Activated CD4-positive, alpha-beta T cell treated with anti-CD3 and anti-CD28 coated beads for 36 hours (primary cell): ENCODE measurements around the gene RTN4. TPM values are rescaled to one million over a fixed set of nuclear protein-coding genes. Genes with fewer than 3 reads are reported as not detected.

Experiments used
- ATAC-seq: fragments of 200-7000 bp; cut with Tn5 transposase; one replicate; pipeline ENCODE4 v1.10.0; 2021; ENCODE audit warnings: mild to moderate bottlenecking, moderate library complexity
- CTCF ChIA-PET: fragments of 350-600 bp; sonication (Branson Sonifier 250); formaldehyde crosslinking; loops from one replicate; lab custom pipeline; 2021; ENCODE audit warnings: antibody characterized with exemption; lab: Charles Lee
- POLR2A ChIA-PET: fragments of 350-600 bp; sonication (Branson Sonifier 250); formaldehyde crosslinking; loops from one replicate; lab custom pipeline; 2021; ENCODE audit warnings: antibody characterized with exemption, inconsistent platforms; lab: Charles Lee
- DNase-seq: peaks from one replicate; pipeline ENCODE4 v3.0.0-alpha.2; 2020
- H3K27ac Mint-ChIP-seq: one replicate; pipeline ENCODE4 v1.8.0; 2021; ENCODE audit warnings: mixed read lengths
- H3K27me3 Mint-ChIP-seq: one replicate; pipeline ENCODE4 v1.8.0; 2021; ENCODE audit warnings: mixed read lengths
- H3K36me3 Mint-ChIP-seq: one replicate; pipeline ENCODE4 v1.8.0; 2021; ENCODE audit warnings: low read depth, mixed read lengths
- H3K4me1 Mint-ChIP-seq: one replicate; pipeline ENCODE4 v1.8.0; 2021; ENCODE audit warnings: mixed read lengths
- H3K4me3 Mint-ChIP-seq: one replicate; pipeline ENCODE4 v1.8.0; 2021; ENCODE audit warnings: mild to moderate bottlenecking, moderate library complexity, mixed read lengths
- H3K9me3 Mint-ChIP-seq: one replicate; pipeline ENCODE4 v1.8.0; 2021; ENCODE audit warnings: low read depth, mixed read lengths
- intact Hi-C, 2 experiments: fragments of 100-400 bp; cut with DNase I in 1 of 2; cut with micrococcal nuclease in 1 of 2; formaldehyde crosslinking; loops; one replicate each; pipeline versions ENCODE4 v1.14.2 to v1.15.1; 2022 to 2024; cut with DNase I, micrococcal nuclease
- total RNA-seq, 2 experiments: library from RNA; stranded (reverse); gene quantifications; one replicate each; pipeline ENCODE4 v1.2.3, GENCODE V29; 2021

Gene RTN4
- total RNA-seq, 2 experiments from 2014 or later, result 70.3 to 84.8 TPM

GRCh38 chr2:55049821-55050099, 491 bp downstream of the RTN4 start:
- intact Hi-C loops, result loop anchor here (1.0 to 10.0 kb wide), 19 partner anchors 53 to 1077 kb away; partner anchors contain the start of genes CFAP36 (in 2 of the 2), CLHC1 (in 2 of the 2), EML6 (in 2 of the 2) and PNPT1 (in 2 of the 2)
- peaks cover 60% of the 10 kb centered on the region for H3K4me1 Mint-ChIP-seq
- no peaks in the 10 kb centered on the region for H3K36me3 Mint-ChIP-seq
- POLR2A ChIA-PET, result interaction anchor here (1.0 to 1.6 kb wide), 5 partner anchors 24 to 490 kb away, joined by 3 to 11 read pairs (median 4); partner anchors contain the start of genes CLHC1, EML6 and RPS27A
- peak overlapping the region; percentile 99 for H3K4me3 Mint-ChIP-seq
- H3K27ac Mint-ChIP-seq, result no peak overlapping the region
- DNase-seq (no peak), ATAC-seq (no peak)
- no peaks in the 10 kb centered on the region for H3K9me3 Mint-ChIP-seq
- no peaks in the 10 kb centered on the region for H3K27me3 Mint-ChIP-seq
- CTCF ChIA-PET, result interaction anchor here (1.0 to 5.5 kb wide), 5 partner anchors 15 to 38 kb away, joined by 3 to 43 read pairs (median 4); no protein-coding TSS in a partner anchor

DNA sequence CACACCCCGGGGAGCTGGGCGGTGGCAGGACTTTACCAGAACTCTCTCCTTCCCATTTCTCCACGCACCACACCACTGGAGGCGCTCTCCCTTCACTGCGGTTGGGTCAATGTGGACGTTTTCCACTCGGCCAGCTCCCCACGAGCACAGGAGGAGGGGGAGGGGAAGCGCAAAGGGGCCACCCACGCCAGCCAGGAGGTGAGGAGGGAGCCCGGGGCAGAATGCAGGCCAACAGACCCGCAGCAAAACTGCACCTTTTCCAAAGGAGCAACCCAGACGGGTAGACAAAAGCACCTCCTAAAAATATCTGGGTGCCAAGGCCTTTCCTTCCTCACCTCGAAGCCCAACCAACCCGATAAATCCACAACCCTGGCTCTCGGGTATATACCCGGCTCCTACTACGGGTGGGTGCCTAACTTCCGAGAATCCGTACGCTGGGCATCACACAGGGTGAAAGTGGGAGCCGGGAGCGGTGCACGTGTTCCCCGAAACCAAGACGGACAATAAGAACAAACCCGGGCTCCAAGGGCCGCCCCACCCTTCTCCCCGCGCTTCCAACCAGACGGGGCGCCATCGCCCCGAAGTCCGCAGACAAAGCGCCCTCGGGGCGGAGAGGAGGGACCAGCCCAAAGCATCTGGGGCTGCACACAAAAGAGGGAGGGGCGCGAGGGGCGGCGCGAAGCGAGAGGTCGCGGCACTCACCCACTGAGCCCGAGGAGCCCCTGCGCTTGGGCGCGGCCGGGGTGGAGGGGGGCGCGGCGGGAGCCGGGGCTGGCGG, 1.0 kb downstream of the RTN4 start:
- DNase-seq, result peak; percentile 80
- ChIA-PET POLR2A (interaction anchor here (0.6 to 1.6 kb wide), 3 partner anchors 24 to 326 kb away, joined by 3 to 11 read pairs (median 9); partner anchors contain the start of gene EML6), CTCF (interaction anchor here (0.7 to 5.5 kb wide), 13 partner anchors 9 to 126 kb away, joined by 3 to 43 read pairs (median 4); no protein-coding TSS in a partner anchor)
- intact Hi-C loops, result no loop called here
- H3K4me1 Mint-ChIP-seq, result peaks cover 55% of the 10 kb centered on the region
- ATAC-seq, result peak; percentile 8
- H3K27ac Mint-ChIP-seq, result peak overlapping the region; percentile 85
- no peaks in the 10 kb centered on the region for H3K9me3 Mint-ChIP-seq
- no peaks in the 10 kb centered on the region for H3K36me3 Mint-ChIP-seq
- H3K4me3 Mint-ChIP-seq, result peak overlapping the region; percentile 99
- no peaks in the 10 kb centered on the region for H3K27me3 Mint-ChIP-seq

DNA sequence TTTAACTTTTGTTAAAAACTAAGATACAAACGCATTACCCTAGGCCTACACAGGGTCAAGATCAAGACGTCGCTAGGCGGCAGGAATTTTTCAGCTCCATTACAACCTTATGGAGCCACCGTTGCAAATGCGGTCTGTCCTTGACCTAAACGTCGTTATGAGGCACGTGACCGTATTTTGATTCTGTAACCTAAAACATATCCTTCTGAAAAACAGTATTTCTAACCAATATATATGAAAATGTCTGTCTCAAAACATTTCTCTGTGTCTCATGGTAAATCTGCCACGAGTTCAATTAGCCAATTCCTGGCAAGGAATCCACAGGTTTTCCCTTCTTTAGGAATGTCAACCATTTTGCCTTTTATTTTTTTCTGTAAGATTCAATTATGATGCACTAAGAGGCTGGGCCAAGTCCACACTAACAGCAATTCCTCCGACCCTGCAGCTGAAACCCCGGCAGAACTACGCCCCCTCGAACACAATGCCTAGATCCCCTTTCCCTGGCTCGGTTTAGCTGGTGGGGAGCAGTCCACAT, 1.7 kb downstream of the RTN4 start:
- peak; percentile 14 for DNase-seq

GRCh38 chr2:55047677-55048299, 2.5 kb downstream of the RTN4 start:
- ChIA-PET CTCF (interaction anchor here (0.7 to 5.5 kb wide), 14 partner anchors 10 to 489 kb away, joined by 3 to 43 read pairs (median 4); no protein-coding TSS in a partner anchor), POLR2A (no interaction called here)
- intact Hi-C loops, result no loop called here
- Mint-ChIP-seq H3K27me3 (no peaks in the 10 kb centered on the region), H3K27ac (peak overlapping the region; percentile 51), H3K36me3 (no peaks in the 10 kb centered on the region), H3K9me3 (no peaks in the 10 kb centered on the region), H3K4me1 (peaks cover 53% of the 10 kb centered on the region), H3K4me3 (peak overlapping the region; percentile 99)
- ATAC-seq (no peak), DNase-seq (no peak)

More for the DNA sequence above, 1.7 kb downstream of the RTN4 start:
- Mint-ChIP-seq H3K4me3 (peak overlapping the region; percentile 99), H3K9me3 (no peaks in the 10 kb centered on the region), H3K27me3 (no peaks in the 10 kb centered on the region), H3K36me3 (no peaks in the 10 kb centered on the region), H3K27ac (peak overlapping the region; percentile 85), H3K4me1 (peaks cover 50% of the 10 kb centered on the region)
- CTCF ChIA-PET, result interaction anchor here (0.7 to 5.5 kb wide), 18 partner anchors 8 to 490 kb away, joined by 3 to 43 read pairs (median 4); no protein-coding TSS in a partner anchor
- ATAC-seq, result no peak
- POLR2A ChIA-PET, result interaction anchor here (0.6 kb wide), 1 partner anchor 135 kb away, joined by 9 read pairs; no protein-coding TSS in a partner anchor
- intact Hi-C loops, result no loop called here

DNA sequence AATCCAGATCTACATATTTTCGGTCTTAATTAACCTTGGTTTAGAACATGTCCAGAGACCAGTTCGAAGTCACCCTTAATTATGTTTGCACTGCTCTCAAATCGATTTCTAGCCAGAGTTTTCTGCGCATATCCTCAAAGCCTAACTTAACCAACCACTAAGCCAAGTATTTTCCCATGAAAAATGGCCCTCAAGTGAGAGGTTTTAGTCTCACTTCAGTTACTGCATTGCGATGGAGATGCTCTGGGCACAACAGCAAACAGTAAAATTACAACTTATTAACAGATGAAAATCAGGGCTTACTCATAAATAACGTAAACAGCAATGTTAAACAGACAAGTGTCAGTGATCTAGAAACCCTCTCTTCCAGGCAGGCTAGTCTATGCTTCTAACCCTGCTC, 4.5 kb downstream of the RTN4 start:
- no peaks in the 10 kb centered on the region for H3K27me3 Mint-ChIP-seq
- H3K4me1 Mint-ChIP-seq, result peaks cover 40% of the 10 kb centered on the region
- ChIA-PET POLR2A (interaction anchor here (1.0 kb wide), 1 partner anchor 20 kb away, joined by 4 read pairs; no protein-coding TSS in a partner anchor), CTCF (interaction anchor here (0.6 kb wide), 1 partner anchor 73 kb away, joined by 3 read pairs; no protein-coding TSS in a partner anchor)
- no peaks in the 10 kb centered on the region for H3K9me3 Mint-ChIP-seq
- no peak overlapping the region for H3K27ac Mint-ChIP-seq
- intact Hi-C loops, result no loop called here
- DNase-seq, result no peak
- no peak overlapping the region for H3K4me3 Mint-ChIP-seq
- H3K36me3 Mint-ChIP-seq, result no peaks in the 10 kb centered on the region
- no peak for ATAC-seq

GRCh38 chr2:55043841-55044240, 6.4 kb downstream of the RTN4 start:
- peaks cover 3% of the 10 kb centered on the region for H3K36me3 Mint-ChIP-seq
- H3K27me3 Mint-ChIP-seq, result no peaks in the 10 kb centered on the region
- DNase-seq, result no peak
- ATAC-seq, result no peak
- H3K27ac Mint-ChIP-seq, result no peak overlapping the region
- no peak overlapping the region for H3K4me3 Mint-ChIP-seq
- peaks cover 42% of the 10 kb centered on the region for H3K4me1 Mint-ChIP-seq
- POLR2A ChIA-PET, result no interaction called here
- CTCF ChIA-PET, result interaction anchor here (0.7 kb wide), 1 partner anchor 161 kb away, joined by 3 read pairs; no protein-coding TSS in a partner anchor
- H3K9me3 Mint-ChIP-seq, result no peaks in the 10 kb centered on the region
- intact Hi-C loops, result no loop called here

GRCh38 chr2:55038428-55038827, 11.8 kb downstream of the RTN4 start:
- H3K4me1 Mint-ChIP-seq, result peaks cover 44% of the 10 kb centered on the region
- ATAC-seq (no peak), DNase-seq (no peak)
- no peak overlapping the region for H3K27ac Mint-ChIP-seq
- no peak overlapping the region for H3K4me3 Mint-ChIP-seq
- H3K36me3 Mint-ChIP-seq, result peaks cover 27% of the 10 kb centered on the region
- no peaks in the 10 kb centered on the region for H3K27me3 Mint-ChIP-seq
- POLR2A ChIA-PET, result no interaction called here
- H3K9me3 Mint-ChIP-seq, result peaks cover 19% of the 10 kb centered on the region
- CTCF ChIA-PET, result interaction anchor here (0.6 to 2.0 kb wide), 3 partner anchors 10 to 123 kb away, joined by 3 to 8 read pairs (median 3); no protein-coding TSS in a partner anchor
- intact Hi-C loops, result no loop called here

DNA sequence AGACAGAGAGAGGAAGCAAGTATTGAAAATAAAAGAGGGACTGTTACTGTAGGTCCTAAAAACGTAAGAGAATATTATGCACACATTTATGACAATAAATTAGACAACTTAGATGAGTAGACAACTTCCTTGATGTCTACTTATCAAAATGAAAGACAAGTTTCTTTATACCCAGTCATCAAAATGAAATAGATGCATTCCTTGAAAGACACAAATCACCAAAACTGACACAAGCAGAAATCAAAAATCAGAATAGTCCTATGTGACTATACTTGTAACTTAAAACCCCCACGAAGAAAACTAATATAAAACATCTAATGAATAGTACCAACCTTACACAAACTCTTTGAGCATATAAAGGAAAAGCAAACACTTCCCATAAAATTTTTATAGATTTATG, 14.5 kb downstream of the RTN4 start:
- no peak for ATAC-seq
- Mint-ChIP-seq H3K27ac (no peak overlapping the region), H3K4me3 (no peak overlapping the region), H3K4me1 (peaks cover 53% of the 10 kb centered on the region), H3K36me3 (peaks cover 30% of the 10 kb centered on the region), H3K27me3 (no peaks in the 10 kb centered on the region), H3K9me3 (peaks cover 19% of the 10 kb centered on the region)
- CTCF ChIA-PET, result interaction anchor here (1.1 to 2.0 kb wide), 3 partner anchors 10 to 188 kb away, joined by 3 to 12 read pairs (median 3); no protein-coding TSS in a partner anchor
- POLR2A ChIA-PET, result no interaction called here
- intact Hi-C loops, result no loop called here
- DNase-seq, result no peak

DNA sequence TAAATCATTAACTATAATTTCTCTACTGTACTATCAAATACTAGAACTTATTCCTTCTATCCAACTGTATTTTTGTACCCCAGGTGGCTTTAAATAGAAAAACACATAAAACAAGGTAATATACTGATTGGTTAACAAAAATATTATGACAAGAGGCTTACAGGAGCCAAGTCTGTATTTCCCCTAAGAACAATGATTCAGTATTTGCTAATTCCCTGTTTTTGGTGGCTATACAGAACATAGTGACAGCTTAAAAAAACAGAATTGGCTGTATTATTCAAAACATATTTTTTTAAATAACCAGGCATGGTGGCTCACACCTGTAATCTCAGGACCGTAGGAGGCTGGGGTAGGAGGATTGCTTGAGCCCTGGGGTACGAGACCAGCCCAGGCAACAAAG, 16.3 kb downstream of the RTN4 start:
- Mint-ChIP-seq H3K36me3 (peaks cover 29% of the 10 kb centered on the region), H3K27me3 (no peaks in the 10 kb centered on the region), H3K4me3 (no peak overlapping the region), H3K4me1 (peaks cover 53% of the 10 kb centered on the region), H3K27ac (no peak overlapping the region), H3K9me3 (peaks cover 24% of the 10 kb centered on the region)
- ATAC-seq (no peak), DNase-seq (no peak)
- intact Hi-C loops, result no loop called here
- CTCF ChIA-PET, result interaction anchor here (0.6 to 2.0 kb wide), 6 partner anchors 8 to 263 kb away, joined by 3 to 12 read pairs (median 3); no protein-coding TSS in a partner anchor
- POLR2A ChIA-PET, result no interaction called here

DNA sequence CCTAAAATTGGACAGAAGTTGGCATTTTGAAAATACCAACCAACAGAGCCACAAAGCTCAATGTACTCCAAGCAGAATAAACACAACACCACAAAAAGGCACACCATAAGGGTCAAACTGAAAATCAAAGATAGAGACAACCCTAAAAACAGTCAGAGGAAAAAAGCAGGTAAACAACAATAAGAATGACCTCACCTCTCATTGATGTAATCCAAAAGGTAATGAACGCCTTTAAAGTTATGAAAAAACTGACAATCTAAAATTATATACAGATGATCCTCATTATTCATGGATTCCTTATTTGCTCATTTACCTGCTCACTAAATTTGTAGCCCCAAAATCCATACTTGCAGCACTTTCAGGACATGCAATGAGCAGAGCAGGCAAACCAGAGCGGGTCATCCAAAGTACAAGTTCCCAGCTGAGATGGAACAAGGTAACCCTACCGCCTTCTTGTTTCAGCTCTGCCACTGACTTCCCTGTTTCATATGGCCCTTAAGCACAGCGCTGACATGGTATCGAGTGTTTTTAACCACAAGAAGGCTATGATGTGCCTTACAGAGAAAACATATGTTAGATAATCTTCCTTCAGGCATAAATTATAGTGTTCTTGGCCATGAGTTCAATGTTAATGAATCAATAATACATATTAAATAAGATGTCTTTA, 17.0 kb downstream of the RTN4 start:
- DNase-seq (no peak), ATAC-seq (peak; percentile 75)
- Mint-ChIP-seq H3K27me3 (no peaks in the 10 kb centered on the region), H3K36me3 (peaks cover 23% of the 10 kb centered on the region), H3K4me3 (no peak overlapping the region), H3K9me3 (peaks cover 23% of the 10 kb centered on the region), H3K4me1 (peaks cover 57% of the 10 kb centered on the region), H3K27ac (no peak overlapping the region)
- ChIA-PET CTCF (interaction anchor here (0.5 to 1.4 kb wide), 9 partner anchors 8 to 262 kb away, joined by 3 to 5 read pairs (median 3); no protein-coding TSS in a partner anchor), POLR2A (no interaction called here)
- intact Hi-C loops, result no loop called here
